ENCODE results near the gene CHFR.
A peak's percentile ranks its signal among the peaks of the same experiment; 100 is the strongest.
"Not testable (repeated sequence)": the region's sequence is repeated elsewhere in the genome, so short reads cannot be mapped to it uniquely, and the experiment has no call there.

CHFR gene

GRCh38 chr12:132807295-132808092 is 79.9 kb downstream of the CHFR start:
- DNase-seq, result peak; percentile 36

GRCh38 chr12:132806857-132807256 is 80.5 kb downstream of the CHFR start:
- no peak for DNase-seq

- peak; percentile 19 for DNase-seq
Measured at GRCh38 chr12:132804426-132804861, 83.0 kb downstream of the CHFR start.

- no peak for DNase-seq
Measured at GRCh38 chr12:132803888-132804287, 83.5 kb downstream of the CHFR start.

GRCh38 chr12:132803125-132803524 is 84.3 kb downstream of the CHFR start:
- no peak for DNase-seq

GRCh38 chr12:132801741-132802140 is 85.7 kb downstream of the CHFR start:
- no peak for DNase-seq

- DNase-seq, result no peak
Measured at GRCh38 chr12:132798836-132799235, 88.6 kb downstream of the CHFR start.

GRCh38 chr12:132797820-132798570 is 89.4 kb downstream of the CHFR start:
- no peak for DNase-seq

GRCh38 chr12:132795847-132796246 is 91.6 kb downstream of the CHFR start:
- DNase-seq, result no peak

- DNase-seq, result not testable (repeated sequence)
Measured at GRCh38 chr12:132791940-132792339, 95.5 kb downstream of the CHFR start.

- DNase-seq, result no peak
Measured at GRCh38 chr12:132789099-132789471, 98.3 kb downstream of the CHFR start.

- DNase-seq, result no peak
Measured at GRCh38 chr12:132788375-132789098, 98.9 kb downstream of the CHFR start.

- DNase-seq, result no peak
Measured at GRCh38 chr12:132787877-132788276, 99.5 kb downstream of the CHFR start.

- DNase-seq, result no peak
Measured at GRCh38 chr12:132786192-132786591, 101.2 kb downstream of the CHFR start.

- DNase-seq, result no peak
Measured at GRCh38 chr12:132784580-132784979, 102.8 kb downstream of the CHFR start.

GRCh38 chr12:132783917-132784531 is 103.4 kb downstream of the CHFR start:
- peak; percentile 20 for DNase-seq
